Measurements from ENCODE around the gene TSPAN7.

TSPAN7 gene

DNA sequence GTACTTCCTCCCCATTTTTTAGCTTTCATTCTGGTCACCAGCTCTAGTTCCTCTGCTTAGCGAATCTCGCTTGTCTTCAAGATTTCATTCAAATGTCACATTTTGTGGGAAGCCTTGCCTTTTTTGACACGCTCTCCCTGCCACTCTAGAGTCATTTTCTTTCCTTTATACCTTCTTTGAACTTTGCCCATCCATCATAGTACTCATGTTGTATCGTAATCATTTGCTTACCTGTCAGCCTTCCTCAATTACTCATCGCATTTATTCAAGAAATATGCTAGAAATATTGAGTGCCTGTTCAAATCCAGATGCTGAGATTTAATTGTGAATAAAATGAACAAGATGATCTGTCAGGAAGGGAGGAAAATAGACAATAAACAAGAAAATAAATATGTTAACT lies 21.8 kb downstream of the TSPAN7 start:
- DNase-seq (ENCODE audit: low read depth): no peak
- no peak overlapping the region for H3K4me3 ChIP-seq (ENCODE audit: low read length)
- TF ChIP-seq, protein P1, sequence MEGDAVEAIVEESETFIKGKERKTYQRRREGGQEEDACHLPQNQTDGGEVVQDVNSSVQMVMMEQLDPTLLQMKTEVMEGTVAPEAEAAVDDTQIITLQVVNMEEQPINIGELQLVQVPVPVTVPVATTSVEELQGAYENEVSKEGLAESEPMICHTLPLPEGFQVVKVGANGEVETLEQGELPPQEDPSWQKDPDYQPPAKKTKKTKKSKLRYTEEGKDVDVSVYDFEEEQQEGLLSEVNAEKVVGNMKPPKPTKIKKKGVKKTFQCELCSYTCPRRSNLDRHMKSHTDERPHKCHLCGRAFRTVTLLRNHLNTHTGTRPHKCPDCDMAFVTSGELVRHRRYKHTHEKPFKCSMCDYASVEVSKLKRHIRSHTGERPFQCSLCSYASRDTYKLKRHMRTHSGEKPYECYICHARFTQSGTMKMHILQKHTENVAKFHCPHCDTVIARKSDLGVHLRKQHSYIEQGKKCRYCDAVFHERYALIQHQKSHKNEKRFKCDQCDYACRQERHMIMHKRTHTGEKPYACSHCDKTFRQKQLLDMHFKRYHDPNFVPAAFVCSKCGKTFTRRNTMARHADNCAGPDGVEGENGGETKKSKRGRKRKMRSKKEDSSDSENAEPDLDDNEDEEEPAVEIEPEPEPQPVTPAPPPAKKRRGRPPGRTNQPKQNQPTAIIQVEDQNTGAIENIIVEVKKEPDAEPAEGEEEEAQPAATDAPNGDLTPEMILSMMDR (conservative IDR thresholded peaks at IDR 0.05; ENCODE audit: low read length): no peak

DNA sequence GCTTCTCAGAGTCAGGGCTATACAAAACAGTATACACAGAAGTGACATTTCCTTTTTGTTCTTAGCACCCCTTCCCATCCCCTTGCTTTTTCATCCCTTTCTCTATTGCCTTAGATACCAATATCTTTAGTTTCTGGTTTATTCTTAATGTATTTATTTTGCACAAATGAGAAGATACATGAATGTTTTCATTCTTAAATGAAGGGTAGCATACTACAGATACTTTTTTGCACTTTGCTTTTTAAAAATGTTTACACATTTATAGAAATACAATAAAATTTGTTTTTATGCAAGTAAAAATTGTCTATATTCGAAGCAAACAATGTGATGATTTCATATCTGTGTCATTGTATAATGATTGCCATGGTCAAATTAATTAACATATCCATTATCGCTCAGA lies 33.1 kb downstream of the TSPAN7 start:
- H3K4me3 ChIP-seq (ENCODE audit: low read length): no peak overlapping the region
- no peak for DNase-seq (ENCODE audit: low read depth)
- TF ChIP-seq, protein P1 (conservative IDR thresholded peaks at IDR 0.05; ENCODE audit: low read length): no peak

DNA sequence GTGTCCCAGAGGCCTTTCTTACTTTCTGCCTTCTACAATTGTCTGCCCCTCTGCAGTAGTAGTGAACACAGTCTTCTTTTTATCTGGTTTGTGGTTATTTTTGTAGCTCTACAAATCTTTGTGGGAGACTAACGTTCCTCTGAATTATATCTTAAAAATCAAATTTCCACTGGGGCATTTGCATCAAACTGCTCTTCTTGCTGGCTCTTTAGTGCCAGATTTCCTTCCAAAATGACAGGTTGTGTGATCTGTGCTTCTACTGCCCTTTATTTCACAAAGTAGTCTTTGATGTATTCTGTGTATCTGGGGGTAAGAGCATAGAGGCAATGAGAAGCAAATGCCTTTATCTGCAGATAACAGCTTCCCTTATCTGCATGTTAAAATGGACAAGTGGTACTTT lies 34.5 kb downstream of the TSPAN7 start:
- no peak for DNase-seq (ENCODE audit: low read depth)
- H3K4me3 ChIP-seq (ENCODE audit: low read length): no peak overlapping the region
- TF ChIP-seq, protein P1 (conservative IDR thresholded peaks at IDR 0.05; ENCODE audit: low read length): no peak

DNA sequence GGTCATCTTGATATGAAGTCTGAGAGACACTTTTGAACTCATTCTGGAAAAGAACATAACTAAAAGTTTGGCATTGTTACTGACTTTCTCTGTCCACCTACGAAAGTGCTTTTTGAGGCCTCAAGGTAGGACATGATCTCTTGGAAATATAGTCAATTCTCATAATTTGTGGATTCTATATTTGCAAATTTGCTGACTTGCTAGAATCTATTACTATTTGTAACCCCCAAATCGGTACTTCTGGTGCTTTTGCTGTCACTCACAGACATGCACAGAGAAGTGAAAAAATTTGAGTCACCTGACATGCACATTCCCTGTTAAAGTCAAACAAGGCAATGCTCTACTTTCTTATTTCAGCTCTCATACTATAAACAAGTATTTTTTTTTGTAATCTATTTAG lies 35.6 kb downstream of the TSPAN7 start:
- TF ChIP-seq, protein P1 (conservative IDR thresholded peaks at IDR 0.05; ENCODE audit: low read length): no peak
- H3K4me3 ChIP-seq (ENCODE audit: low read length): no peak overlapping the region
- DNase-seq (ENCODE audit: low read depth): no peak

DNA sequence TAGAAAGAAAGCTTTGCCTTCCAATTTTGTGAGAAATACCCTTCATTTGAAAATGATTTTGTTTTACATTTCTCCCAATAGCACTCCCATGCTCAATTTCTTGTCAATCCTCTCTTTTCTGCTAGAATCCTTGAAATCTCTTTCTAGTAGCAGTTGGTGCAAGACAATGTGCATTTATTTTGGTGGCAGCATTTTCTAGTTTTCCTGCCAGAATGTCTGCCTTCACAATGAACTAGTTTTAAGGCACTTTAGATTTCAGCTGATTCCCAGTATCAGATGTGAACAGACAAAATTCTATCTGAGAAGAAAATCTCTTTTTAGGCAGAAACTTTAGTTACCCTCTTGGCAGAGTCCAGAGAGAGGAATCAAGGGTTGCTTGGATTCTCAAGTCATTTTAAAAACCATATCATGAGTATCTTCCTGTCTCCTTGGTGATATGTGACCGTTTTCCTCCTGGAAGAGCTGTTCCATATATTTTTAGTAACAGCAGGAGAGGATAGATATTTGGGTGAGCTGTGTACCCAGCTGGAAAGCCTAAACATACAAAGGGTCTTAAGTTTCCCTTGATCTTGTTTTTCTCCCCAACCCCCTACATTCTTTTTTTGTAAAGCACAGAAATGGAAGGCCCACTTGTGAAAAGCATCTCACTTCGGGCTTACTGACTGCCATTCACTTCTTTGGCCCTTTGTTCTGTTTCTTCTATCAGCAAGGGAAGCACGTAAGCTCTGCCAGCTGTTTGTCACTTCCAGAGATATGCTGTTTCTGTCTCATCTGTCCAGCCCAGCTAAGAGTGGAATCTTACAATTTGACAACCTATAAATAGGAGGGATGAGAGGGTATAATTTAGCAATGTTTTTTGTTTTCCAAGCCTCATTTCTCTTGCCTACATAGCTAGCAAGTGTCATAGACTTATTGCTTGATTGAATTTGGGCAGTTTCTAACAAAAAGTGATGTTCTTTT lies 38.7 kb downstream of the TSPAN7 start:
- no peak for DNase-seq (ENCODE audit: low read depth)
- TF ChIP-seq, protein P1 (conservative IDR thresholded peaks at IDR 0.05; ENCODE audit: low read length): no peak
- H3K4me3 ChIP-seq (ENCODE audit: low read length): no peak overlapping the region

DNA sequence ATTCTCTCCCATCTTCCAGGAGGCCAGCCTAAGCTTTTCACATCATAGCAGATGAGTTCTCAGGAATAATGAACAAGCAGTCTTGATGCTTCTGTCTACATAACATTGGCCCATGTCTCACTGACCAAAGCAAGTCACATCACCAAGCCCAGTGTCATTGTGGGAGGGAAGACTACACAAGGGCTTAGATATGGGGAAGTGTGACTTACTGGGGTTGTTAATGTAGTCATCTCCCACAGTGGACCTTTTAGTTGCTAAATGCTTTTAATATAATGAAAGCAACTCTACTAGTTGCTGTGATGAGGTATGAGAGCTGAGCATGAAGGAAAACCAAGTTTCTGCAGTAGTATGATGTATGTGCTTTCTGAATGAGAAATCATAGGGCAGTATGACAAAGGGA lies 40.5 kb downstream of the TSPAN7 start:
- TF ChIP-seq, protein P1 (conservative IDR thresholded peaks at IDR 0.05; ENCODE audit: low read length): no peak
- H3K4me3 ChIP-seq (ENCODE audit: low read length): no peak overlapping the region
- DNase-seq (ENCODE audit: low read depth): no peak

DNA sequence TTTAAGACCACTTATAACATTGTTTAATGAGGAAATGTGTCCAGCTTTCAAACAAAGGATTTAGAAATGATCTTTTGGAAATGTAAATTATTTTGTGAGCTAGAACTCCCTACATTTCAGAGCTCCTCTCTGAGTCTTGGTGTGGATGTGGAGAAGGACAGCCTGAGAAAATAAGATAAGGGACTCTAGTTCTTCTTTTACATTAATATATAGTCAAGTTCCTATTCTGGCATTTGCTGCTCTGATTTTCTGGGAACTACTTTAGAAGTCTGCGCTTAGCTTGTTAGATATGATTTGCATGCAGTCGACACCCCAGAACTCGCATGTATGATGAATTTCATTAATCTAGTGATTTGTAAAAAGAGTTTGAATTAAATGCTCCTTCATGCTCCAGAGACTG lies 45.5 kb downstream of the TSPAN7 start:
- TF ChIP-seq, protein P1 (conservative IDR thresholded peaks at IDR 0.05; ENCODE audit: low read length): no peak
- DNase-seq (ENCODE audit: low read depth): no peak
- H3K4me3 ChIP-seq (ENCODE audit: low read length): no peak overlapping the region

Data from AG10803 (cell line).